ENCODE measurements around the gene FHDC1. TPM values are rescaled to one million over a fixed set of nuclear protein-coding genes. Genes with fewer than 3 reads are reported as not detected.

Gene FHDC1
- total RNA-seq, 1 donor from 2014 or later = 1.5 TPM

DNA sequence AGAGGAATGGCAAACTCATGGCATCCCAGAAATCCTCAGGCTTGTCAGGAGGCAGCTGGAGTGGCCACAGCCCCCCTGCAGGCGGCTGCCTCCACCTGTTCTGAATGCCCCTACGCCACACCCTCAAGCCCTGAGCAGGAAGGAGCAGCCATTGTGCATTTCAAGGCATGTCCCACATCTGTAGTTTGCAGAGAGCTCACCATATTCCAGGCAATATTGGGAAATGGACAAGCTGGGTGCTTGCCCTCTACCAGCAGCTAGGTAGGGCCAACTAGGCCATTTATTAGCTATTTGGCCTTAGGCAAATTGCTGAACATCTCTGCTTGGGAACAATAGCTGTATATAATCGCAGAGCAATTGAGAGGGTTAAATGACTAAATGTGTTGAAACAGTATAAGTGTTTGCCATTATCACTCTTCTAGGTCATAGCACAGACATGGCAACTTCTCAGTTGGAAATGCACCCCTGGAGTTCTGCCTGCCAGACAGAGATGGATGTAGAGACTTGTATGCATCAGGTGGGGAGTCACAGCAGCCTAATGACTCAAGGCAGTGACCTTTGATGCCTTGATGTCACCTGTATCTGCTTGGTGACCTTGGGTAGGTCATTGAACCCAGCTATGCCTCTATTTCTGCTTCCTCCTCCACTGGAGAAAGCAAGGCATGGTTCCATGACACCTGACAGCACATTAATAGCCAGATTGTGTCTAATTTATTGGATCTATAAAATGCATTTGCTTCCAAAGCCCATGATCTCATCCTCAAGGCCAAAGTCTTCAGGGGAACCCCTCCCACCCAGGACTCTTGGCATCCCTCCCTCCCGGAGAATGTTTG lies 52.8 kb downstream of the FHDC1 start:
- DNase-seq (ENCODE audit: low read depth) (no peak), FAIRE-seq (no peak)
- Histone ChIP-seq H3K4me2 (ENCODE audit: low read length) (no peak overlapping the region), H3K27me3 (ENCODE audit: insufficient read depth, low read length) (no peaks in the 10 kb centered on the region), H3K4me1 (ENCODE audit: insufficient read depth, low read length) (peaks cover 7% of the 10 kb centered on the region), H3K27ac (ENCODE audit: low read depth, low read length) (no peak overlapping the region), H4K20me1 (ENCODE audit: insufficient read depth, low read length) (no peaks in the 10 kb centered on the region), H3K79me2 (ENCODE audit: insufficient read depth, low read length) (no peaks in the 10 kb centered on the region), H2AFZ (ENCODE audit: low read depth, low read length) (no peak overlapping the region), H3K9ac (ENCODE audit: low read length) (no peak overlapping the region), H3K36me3 (ENCODE audit: insufficient read depth, low read length) (no peaks in the 10 kb centered on the region), H3K4me3 (ENCODE audit: insufficient read depth, low read depth, low read length) (no peak overlapping the region), H3K9me3 (ENCODE audit: insufficient read depth, low read depth, low read length) (no peaks in the 10 kb centered on the region)
- H3K27me3 Mint-ChIP-seq (ENCODE audit: low read depth, unreplicated experiment) = peaks cover 3% of the 10 kb centered on the region
- TF ChIP-seq, protein P1, sequence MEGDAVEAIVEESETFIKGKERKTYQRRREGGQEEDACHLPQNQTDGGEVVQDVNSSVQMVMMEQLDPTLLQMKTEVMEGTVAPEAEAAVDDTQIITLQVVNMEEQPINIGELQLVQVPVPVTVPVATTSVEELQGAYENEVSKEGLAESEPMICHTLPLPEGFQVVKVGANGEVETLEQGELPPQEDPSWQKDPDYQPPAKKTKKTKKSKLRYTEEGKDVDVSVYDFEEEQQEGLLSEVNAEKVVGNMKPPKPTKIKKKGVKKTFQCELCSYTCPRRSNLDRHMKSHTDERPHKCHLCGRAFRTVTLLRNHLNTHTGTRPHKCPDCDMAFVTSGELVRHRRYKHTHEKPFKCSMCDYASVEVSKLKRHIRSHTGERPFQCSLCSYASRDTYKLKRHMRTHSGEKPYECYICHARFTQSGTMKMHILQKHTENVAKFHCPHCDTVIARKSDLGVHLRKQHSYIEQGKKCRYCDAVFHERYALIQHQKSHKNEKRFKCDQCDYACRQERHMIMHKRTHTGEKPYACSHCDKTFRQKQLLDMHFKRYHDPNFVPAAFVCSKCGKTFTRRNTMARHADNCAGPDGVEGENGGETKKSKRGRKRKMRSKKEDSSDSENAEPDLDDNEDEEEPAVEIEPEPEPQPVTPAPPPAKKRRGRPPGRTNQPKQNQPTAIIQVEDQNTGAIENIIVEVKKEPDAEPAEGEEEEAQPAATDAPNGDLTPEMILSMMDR (IDR thresholded peaks at IDR 0.05; ENCODE audit: insufficient read depth, low read depth, low read length) = no peak
- TF ChIP-seq EZH2 (IDR thresholded peaks at IDR 0.05; ENCODE audit: insufficient read depth, low read length) = no peak
- H3K9me3 Mint-ChIP-seq (ENCODE audit: unreplicated experiment) = no peaks in the 10 kb centered on the region
- H3K27ac Mint-ChIP-seq (ENCODE audit: unreplicated experiment) = no peak overlapping the region
- no peaks in the 10 kb centered on the region for H3K36me3 Mint-ChIP-seq (ENCODE audit: low read depth, unreplicated experiment)
- no peak overlapping the region for H3K4me3 Mint-ChIP-seq (ENCODE audit: unreplicated experiment)
- H3K4me1 Mint-ChIP-seq (ENCODE audit: low read depth, unreplicated experiment) = peaks cover 8% of the 10 kb centered on the region

DNA sequence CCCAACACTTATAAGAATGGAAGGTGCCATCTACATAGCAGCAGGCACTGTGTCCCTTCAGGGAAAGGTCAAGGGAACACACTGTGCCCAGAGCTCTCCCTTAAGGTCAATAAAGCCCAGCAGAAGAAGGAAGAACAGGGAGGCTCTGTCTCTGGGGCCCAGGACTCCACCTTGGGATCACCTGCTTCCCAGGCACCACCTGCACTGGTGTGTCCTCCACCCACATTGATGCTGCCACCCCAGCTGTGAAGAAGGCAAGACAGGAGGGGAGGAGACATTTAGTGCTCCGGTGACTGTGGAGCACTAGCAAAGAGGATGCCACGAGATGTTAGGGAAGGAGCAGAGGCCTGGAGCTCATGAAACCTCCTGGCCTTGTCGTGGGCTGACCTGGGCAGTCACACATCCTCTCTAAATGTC lies 53.4 kb downstream of the FHDC1 start:
- Mint-ChIP-seq H3K27me3 (ENCODE audit: low read depth, unreplicated experiment) (peaks cover 3% of the 10 kb centered on the region), H3K4me3 (ENCODE audit: unreplicated experiment) (no peak overlapping the region), H3K9me3 (ENCODE audit: unreplicated experiment) (peaks cover under 1% of the 10 kb centered on the region), H3K4me1 (ENCODE audit: low read depth, unreplicated experiment) (peaks cover 4% of the 10 kb centered on the region), H3K36me3 (ENCODE audit: low read depth, unreplicated experiment) (no peaks in the 10 kb centered on the region), H3K27ac (ENCODE audit: unreplicated experiment) (no peak overlapping the region)
- no peak overlapping the region for H3K4me2 ChIP-seq (ENCODE audit: low read length)
- no peak overlapping the region for H3K9ac ChIP-seq (ENCODE audit: low read length)
- H4K20me1 ChIP-seq (ENCODE audit: insufficient read depth, low read length) = no peaks in the 10 kb centered on the region
- no peak overlapping the region for H3K27ac ChIP-seq (ENCODE audit: low read depth, low read length)
- TF ChIP-seq, protein P1 (IDR thresholded peaks at IDR 0.05; ENCODE audit: insufficient read depth, low read depth, low read length) = no peak
- no peak for TF ChIP-seq EZH2 (IDR thresholded peaks at IDR 0.05; ENCODE audit: insufficient read depth, low read length)
- H2AFZ ChIP-seq (ENCODE audit: low read depth, low read length) = no peak overlapping the region
- no peaks in the 10 kb centered on the region for H3K79me2 ChIP-seq (ENCODE audit: insufficient read depth, low read length)
- FAIRE-seq = no peak
- no peaks in the 10 kb centered on the region for H3K27me3 ChIP-seq (ENCODE audit: insufficient read depth, low read length)
- H3K36me3 ChIP-seq (ENCODE audit: insufficient read depth, low read length) = no peaks in the 10 kb centered on the region
- H3K4me1 ChIP-seq (ENCODE audit: insufficient read depth, low read length) = peaks cover 2% of the 10 kb centered on the region
- no peak for DNase-seq (ENCODE audit: low read depth)
- H3K9me3 ChIP-seq (ENCODE audit: insufficient read depth, low read depth, low read length) = no peaks in the 10 kb centered on the region
- no peak overlapping the region for H3K4me3 ChIP-seq (ENCODE audit: insufficient read depth, low read depth, low read length)

Data from astrocyte (in vitro differentiated cells and primary cell).